ENCODE results near the gene FRMD3.

FRMD3 gene

GRCh38 chr9:83396342-83396741 lies 141.9 kb downstream of the FRMD3 start:
- in situ Hi-C loops (cut with HindIII; ENCODE audit: low sequenced_read_pairs), result no loop called here
- no peak for TF ChIP-seq CTCF (IDR thresholded peaks at IDR 0.05; ENCODE audit: low read depth, low read length, missing control alignments)
- no peak for DNase-seq (ENCODE audit: low read depth)
- H3K4me3 ChIP-seq (ENCODE audit: low read depth, low read length), result no peak overlapping the region

GRCh38 chr9:83392228-83392627 lies 146.0 kb downstream of the FRMD3 start:
- no peak overlapping the region for H3K4me3 ChIP-seq (ENCODE audit: low read depth, low read length)
- DNase-seq (ENCODE audit: low read depth), result no peak
- in situ Hi-C loops (cut with HindIII; ENCODE audit: low sequenced_read_pairs), result no loop called here
- no peak for TF ChIP-seq CTCF (IDR thresholded peaks at IDR 0.05; ENCODE audit: low read depth, low read length, missing control alignments)

- H3K4me3 ChIP-seq (ENCODE audit: low read depth, low read length), result no peak overlapping the region
- no peak for DNase-seq (ENCODE audit: low read depth)
- TF ChIP-seq CTCF (IDR thresholded peaks at IDR 0.05; ENCODE audit: low read depth, low read length, missing control alignments), result no peak
- in situ Hi-C loops (cut with HindIII; ENCODE audit: low sequenced_read_pairs), result no loop called here
Observed at GRCh38 chr9:83388346-83388745, 149.9 kb downstream of the FRMD3 start.

GRCh38 chr9:83387401-83388185 lies 150.6 kb downstream of the FRMD3 start:
- TF ChIP-seq CTCF (IDR thresholded peaks at IDR 0.05; ENCODE audit: low read depth, low read length, missing control alignments), result no peak
- H3K4me3 ChIP-seq (ENCODE audit: low read depth, low read length), result no peak overlapping the region
- in situ Hi-C loops (cut with HindIII; ENCODE audit: low sequenced_read_pairs), result no loop called here
- no peak for DNase-seq (ENCODE audit: low read depth)

GRCh38 chr9:83385317-83385716 lies 152.9 kb downstream of the FRMD3 start:
- in situ Hi-C loops (cut with HindIII; ENCODE audit: low sequenced_read_pairs), result no loop called here
- H3K4me3 ChIP-seq (ENCODE audit: low read depth, low read length), result no peak overlapping the region
- no peak for DNase-seq (ENCODE audit: low read depth)
- no peak for TF ChIP-seq CTCF (IDR thresholded peaks at IDR 0.05; ENCODE audit: low read depth, low read length, missing control alignments)

GRCh38 chr9:83384214-83384613 lies 154.0 kb downstream of the FRMD3 start:
- no peak for TF ChIP-seq CTCF (IDR thresholded peaks at IDR 0.05; ENCODE audit: low read depth, low read length, missing control alignments)
- in situ Hi-C loops (cut with HindIII; ENCODE audit: low sequenced_read_pairs), result no loop called here
- H3K4me3 ChIP-seq (ENCODE audit: low read depth, low read length), result no peak overlapping the region
- no peak for DNase-seq (ENCODE audit: low read depth)
